Astrocyte of the cerebellum (primary cell): ENCODE data around the gene DOCK2.

Experiments
- DNase-seq: peaks from one replicate; pipeline ENCODE4 v3.0.0-alpha.2; 2011; ENCODE audit warnings: low read depth
- H3K4me3 ChIP-seq: 2 replicates; pipeline ENCODE4 v1.5.1; 2011; ENCODE audit warnings: mild to moderate bottlenecking, low read depth, low read length, moderate library complexity
- CTCF ChIP-seq: IDR thresholded peaks from 2 replicates; pipeline ENCODE4 v1.5.1; 2012; ENCODE audit warnings: low read length, low read depth, moderate library complexity, mild to moderate bottlenecking; ENCODE audit errors: missing control alignments
- in situ Hi-C: cut with HindIII; loops from 2 replicates; pipeline ENCODE4 v1.10.0; 2017; ENCODE audit warnings: low sequenced_read_pairs

The DOCK2 gene

GRCh38 chr5:169753795-169754194, 116.7 kb downstream of the DOCK2 start:
- TF ChIP-seq CTCF = no peak
- no peak for DNase-seq
- no peak overlapping the region for H3K4me3 ChIP-seq
- in situ Hi-C loops = no loop called here

GRCh38 chr5:169754737-169755136, 117.7 kb downstream of the DOCK2 start:
- in situ Hi-C loops = no loop called here
- no peak for TF ChIP-seq CTCF
- DNase-seq = no peak
- H3K4me3 ChIP-seq = no peak overlapping the region

DNA sequence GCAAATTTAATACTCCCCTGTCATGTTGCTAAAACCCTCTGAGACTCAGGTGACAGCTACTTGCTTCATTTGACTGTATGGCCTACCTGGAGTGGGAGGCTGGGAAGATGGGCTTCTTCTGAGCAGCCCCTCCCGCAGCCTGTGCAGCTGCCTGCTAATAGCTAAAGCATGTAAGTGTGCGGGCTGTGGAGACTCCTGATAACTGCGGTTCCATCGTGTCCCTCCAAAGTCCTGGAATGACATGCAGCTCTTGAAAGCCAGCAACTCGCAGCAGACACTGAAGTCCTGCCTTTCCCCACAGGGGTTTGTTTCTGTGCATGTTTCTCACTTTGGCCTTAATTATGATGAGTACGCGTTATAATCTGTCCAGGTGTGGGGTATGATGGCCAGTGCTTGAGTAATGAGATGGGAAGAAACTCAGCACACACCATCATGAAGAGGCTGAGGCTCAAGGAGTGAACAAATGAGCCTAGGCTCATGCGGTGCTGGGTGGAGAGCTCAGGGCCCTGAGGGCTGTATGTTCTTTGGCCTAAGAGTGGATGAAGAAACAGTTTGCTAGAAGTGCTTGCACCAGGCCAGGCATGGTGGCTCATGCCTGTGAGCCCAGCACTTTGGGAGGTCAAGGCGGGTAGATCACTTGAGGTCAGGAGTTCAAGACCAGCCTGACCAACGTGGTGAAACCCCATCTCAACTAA, 119.1 kb downstream of the DOCK2 start:
- H3K4me3 ChIP-seq = no peak overlapping the region
- TF ChIP-seq CTCF = no peak
- in situ Hi-C loops = no loop called here
- DNase-seq = no peak

GRCh38 chr5:169757016-169757415, 119.9 kb downstream of the DOCK2 start:
- in situ Hi-C loops = no loop called here
- TF ChIP-seq CTCF = no peak
- no peak overlapping the region for H3K4me3 ChIP-seq
- DNase-seq = no peak

- in situ Hi-C loops = no loop called here
- TF ChIP-seq CTCF = no peak
- no peak for DNase-seq
- H3K4me3 ChIP-seq = no peak overlapping the region
Observed at GRCh38 chr5:169758886-169759285, 121.8 kb downstream of the DOCK2 start.

GRCh38 chr5:169760229-169760628, 123.2 kb downstream of the DOCK2 start:
- no peak overlapping the region for H3K4me3 ChIP-seq
- DNase-seq = no peak
- no peak for TF ChIP-seq CTCF
- in situ Hi-C loops = no loop called here
